PC-3 (cell line): Measurements from ENCODE around the gene FBN3. TPM values are rescaled to one million over a fixed set of nuclear protein-coding genes. Genes with fewer than 3 reads are reported as not detected.

ENCODE experiments used
- ATAC-seq: fragments of 200-7000 bp; cut with Tn5 transposase; 2 replicates; pipeline ENCODE4 v1.9.1; 2020; ENCODE audit warnings: mild to moderate bottlenecking, moderate library complexity
- BruUV-seq: library from RNA; stranded (reverse); fragments of 400-500 nt; replicated peaks from 2 replicates; lab custom pipeline; 2021; lab: Mats Ljungman, UMichigan
- CTCF ChIA-PET: fragments of 300-600 bp; sonication (Branson Sonifier 250); formaldehyde crosslinking; loops from one replicate; lab custom pipeline; 2022; ENCODE audit warnings: antibody characterized with exemption; lab: Charles Lee
- POLR2A ChIA-PET: fragments of 300-600 bp; sonication (Branson Sonifier 250); formaldehyde crosslinking; loops from one replicate; lab custom pipeline; 2022; ENCODE audit warnings: antibody characterized with exemption; ENCODE audit not compliant: unreplicated experiment; lab: Charles Lee
- DNase-seq: peaks from one replicate; pipeline ENCODE4 v3.0.0-alpha.2; 2015
- H2AFZ ChIP-seq: fragments of 300-600 bp; sonication (generic); 2 replicates; pipeline ENCODE4 v1.6.0; 2016; ENCODE audit warnings: antibody characterized with exemption, low read length
- H3F3A ChIP-seq: fragments of 300-600 bp; sonication (generic); one replicate; pipeline ENCODE4 v1.6.0; 2017; ENCODE audit warnings: antibody characterized with exemption, low read length, control low read depth, mild to moderate bottlenecking; ENCODE audit not compliant: unreplicated experiment
- H3K27ac ChIP-seq: fragments of 300-600 bp; sonication (generic); 2 replicates; pipeline ENCODE4 v1.5.1; 2016; ENCODE audit warnings: mild to moderate bottlenecking, low read length
- H3K27me3 ChIP-seq: fragments of 300-600 bp; sonication (generic); 2 replicates; pipeline ENCODE4 v1.6.1; 2016; ENCODE audit warnings: low read length, mixed read lengths
- H3K36me3 ChIP-seq: fragments of 300-600 bp; sonication (generic); 2 replicates; pipeline ENCODE4 v1.6.1; 2016; ENCODE audit warnings: low read depth, mixed run types, low read length, mixed read lengths
- H3K4me1 ChIP-seq: fragments of 300-600 bp; sonication (generic); 2 replicates; pipeline ENCODE4 v1.5.1; 2016; ENCODE audit warnings: low read length; ENCODE audit not compliant: insufficient read depth
- H3K4me2 ChIP-seq: fragments of 300-600 bp; sonication (generic); 2 replicates; pipeline ENCODE4 v1.6.0; 2016; ENCODE audit warnings: low read length
- H3K4me3 ChIP-seq: fragments of 300-600 bp; sonication (generic); 2 replicates; pipeline ENCODE4 v1.5.1; 2016; ENCODE audit warnings: mild to moderate bottlenecking, low read length, mixed read lengths
- H3K79me2 ChIP-seq: fragments of 300-600 bp; sonication (generic); 2 replicates; pipeline ENCODE4 v1.6.1; 2017; ENCODE audit warnings: low read length, mixed read lengths
- H3K9ac ChIP-seq: fragments of 300-600 bp; sonication (generic); 2 replicates; pipeline ENCODE4 v1.6.0; 2016; ENCODE audit warnings: mild to moderate bottlenecking, low read length
- H3K9me2 ChIP-seq: fragments of 300-600 bp; sonication (generic); replicated peaks from 2 replicates; pipeline ENCODE4 v1.6.1; 2016; ENCODE audit warnings: mixed run types, low read length, mixed read lengths
- H3K9me3 ChIP-seq: fragments of 300-600 bp; sonication (generic); 2 replicates; pipeline ENCODE4 v1.6.1; 2016; ENCODE audit warnings: low read length, mixed read lengths
- H4K20me1 ChIP-seq: fragments of 300-600 bp; sonication (generic); 2 replicates; pipeline ENCODE4 v1.6.1; 2016; ENCODE audit warnings: low read length, mixed read lengths
- CTCF ChIP-seq: fragments of 300-600 bp; sonication (generic); conservative IDR thresholded peaks from 2 replicates; pipeline ENCODE4 v1.5.1; 2017; ENCODE audit warnings: antibody characterized with exemption, low read depth, mild to moderate bottlenecking, low read length
- EZH2 ChIP-seq: fragments of 300-600 bp; sonication (generic); IDR thresholded peaks from one replicate; pipeline ENCODE4 v1.6.1; 2017; ENCODE audit warnings: antibody characterized with exemption, mild to moderate bottlenecking, low read length; ENCODE audit not compliant: unreplicated experiment
- EZH2phosphoT487 ChIP-seq: fragments of 300-600 bp; sonication (generic); IDR thresholded peaks from 2 replicates; pipeline ENCODE4 v1.6.1; 2018; ENCODE audit warnings: mild to moderate bottlenecking, antibody characterized with exemption, low read length, borderline replicate concordance
- intact Hi-C: fragments of 100-400 bp; cut with micrococcal nuclease; formaldehyde crosslinking; loops from 2 replicates; pipeline ENCODE4 v1.9.0; 2023
- total RNA-seq: library from RNA; depleted of rRNA; stranded (reverse); fragments of >200 nt; gene quantifications from 2 replicates; pipeline ENCODE4 v1.2.3, GENCODE V29; 2014

FBN3 gene
- total RNA-seq, 1 experiment from 2014 or later, result under 0.01 TPM

GRCh38 chr19:8046569-8047165 lies 102.7 kb downstream of the FBN3 start:
- Histone ChIP-seq H3K4me3 (no peak overlapping the region), H3F3A (no peaks in the 10 kb centered on the region), H3K9me2 (no peaks in the 10 kb centered on the region), H3K4me1 (no peaks in the 10 kb centered on the region), H2AFZ (no peak overlapping the region), H3K9me3 (no peaks in the 10 kb centered on the region), H3K36me3 (no peaks in the 10 kb centered on the region), H3K27me3 (no peaks in the 10 kb centered on the region), H3K27ac (no peak overlapping the region), H4K20me1 (no peaks in the 10 kb centered on the region), H3K4me2 (no peak overlapping the region), H3K79me2 (no peaks in the 10 kb centered on the region), H3K9ac (no peak overlapping the region)
- TF ChIP-seq EZH2 (no peak), CTCF (no peak), EZH2phosphoT487 (no peak)
- no peak for ATAC-seq
- POLR2A ChIA-PET, result no interaction called here
- no TSS peak for BruUV-seq
- CTCF ChIA-PET, result no interaction called here
- no peak for DNase-seq
- intact Hi-C loops, result no loop called here

- BruUV-seq, result no TSS peak
These were observed 103.4 kb downstream of the FBN3 start for GRCh38 chr19:8045872-8046568.

More at GRCh38 chr19:8045872-8046568, 103.4 kb downstream of the FBN3 start:
- ChIA-PET POLR2A (no interaction called here), CTCF (interaction anchor here (0.7 kb wide), 1 partner anchor 222 kb away, joined by 15 read pairs; no protein-coding TSS in a partner anchor)
- Histone ChIP-seq H3K4me2 (no peak overlapping the region), H3K27me3 (no peaks in the 10 kb centered on the region), H3K4me3 (no peak overlapping the region), H4K20me1 (no peaks in the 10 kb centered on the region), H3K9me3 (no peaks in the 10 kb centered on the region), H3K79me2 (no peaks in the 10 kb centered on the region), H3K4me1 (no peaks in the 10 kb centered on the region), H3K9ac (no peak overlapping the region), H3F3A (no peaks in the 10 kb centered on the region), H2AFZ (no peak overlapping the region), H3K27ac (no peak overlapping the region), H3K9me2 (no peaks in the 10 kb centered on the region), H3K36me3 (no peaks in the 10 kb centered on the region)
- DNase-seq, result no peak
- TF ChIP-seq EZH2 (no peak), EZH2phosphoT487 (no peak), CTCF (no peak)
- no peak for ATAC-seq
- intact Hi-C loops, result no loop called here
